HepG2 (cell line): ENCODE data around the gene HDAC4. TPM values are rescaled to one million over a fixed set of nuclear protein-coding genes. Genes with fewer than 3 reads are reported as not detected.

Source experiments
- ATAC-seq: fragments of 200-7000 bp; cut with Tn5 transposase; 3 replicates; pipeline ENCODE4 v1.9.1; 2020; ENCODE audit warnings: mild to moderate bottlenecking, moderate library complexity
- BruUV-seq: library from RNA; stranded (reverse); fragments of 400-500 nt; replicated peaks from 2 replicates; lab custom pipeline; 2021; lab: Mats Ljungman, UMichigan
- CTCF ChIA-PET: fragments of 300-600 bp; formaldehyde crosslinking; extraction: SDS; loops from one replicate; lab custom pipeline; 2021; ENCODE audit warnings: low total read pairs, inconsistent platforms, low intra/inter-chr PET ratio; lab: Yijun Ruan, JAX
- POLR2A ChIA-PET: fragments of 350-600 bp; sonication (Branson Sonifier 250); formaldehyde crosslinking; loops from one replicate; lab custom pipeline; 2020; ENCODE audit warnings: antibody characterized with exemption, inconsistent platforms; lab: Yijun Ruan, JAX
- DNase-seq: peaks from one replicate; pipeline ENCODE4 v3.0.0-alpha.2; 2015; ENCODE audit warnings: low spot score
- FAIRE-seq: peaks from 3 replicates; lab custom pipeline; 2011; peaks lifted over from hg19 to GRCh38; lab: Jason Lieb, UNC
- H2AFZ ChIP-seq: one replicate; pipeline ENCODE4 v1.6.1; 2011; ENCODE audit warnings: low read length, inconsistent platforms
- H3K27ac ChIP-seq: fragments of 300-600 bp; 3 replicates; pipeline ENCODE4 v1.8.0; 2011; ENCODE audit warnings: mixed run types, mild to moderate bottlenecking, mixed read lengths, low read length, inconsistent platforms; ENCODE audit not compliant: insufficient read depth; ENCODE audit errors: extremely low read length
- H3K27me3 ChIP-seq, 2 experiments: fragments of 200-600 bp in 1 of 2; 2 replicates in 1 of 2; 3 replicates in 1 of 2; pipeline versions ENCODE4 v1.6.0 to v1.8.0; 2011; ENCODE audit warnings: low read length in 2 of 2, mild to moderate bottlenecking in 2 of 2, moderate library complexity in 2 of 2, inconsistent platforms in 1 of 2; ENCODE audit not compliant: insufficient read depth in 2 of 2, control insufficient read depth in 1 of 2
- H3K36me3 ChIP-seq, 2 experiments: fragments of 200-600 bp in 1 of 2; replicated peaks in 1 of 2; 2 replicates in 1 of 2; 3 replicates in 1 of 2; pipeline versions ENCODE4 v1.5.1 to v1.8.0; 2011; ENCODE audit warnings: low read length in 2 of 2, inconsistent platforms in 1 of 2; ENCODE audit not compliant: insufficient read depth in 2 of 2, control insufficient read depth in 1 of 2
- H3K4me1 ChIP-seq: 2 replicates; pipeline ENCODE4 v1.5.1; 2012; ENCODE audit warnings: low read length, inconsistent platforms; ENCODE audit not compliant: insufficient read depth
- H3K4me2 ChIP-seq: 2 replicates; pipeline ENCODE4 v1.6.0; 2011; ENCODE audit warnings: low read depth, low read length, inconsistent platforms
- H3K4me3 ChIP-seq, 3 experiments: fragments of 200-600 bp in 1 of 3; sonication (generic), shearing (Covaris generic) in 1 of 3; replicated peaks in 1 of 3; 2 replicates each; pipeline ENCODE4 v1.5.1; 2011 to 2016; ENCODE audit warnings: low read length in 3 of 3, inconsistent platforms in 2 of 3, low read depth in 2 of 3, mild to moderate bottlenecking in 2 of 3, control low read depth in 1 of 3, mixed read lengths in 1 of 3; ENCODE audit not compliant: insufficient read depth in 1 of 3
- H3K79me2 ChIP-seq: one replicate; pipeline ENCODE4 v1.6.1; 2011; ENCODE audit warnings: low read length, inconsistent platforms; ENCODE audit not compliant: insufficient read depth
- H3K9ac ChIP-seq: 2 replicates; pipeline ENCODE4 v1.6.0; 2011; ENCODE audit warnings: mild to moderate bottlenecking, low read depth, low read length, inconsistent platforms; ENCODE audit not compliant: insufficient read depth
- H3K9me3 ChIP-seq: 2 replicates; pipeline ENCODE4 v1.5.1; 2012; ENCODE audit warnings: mild to moderate bottlenecking, low read length
- H4K20me1 ChIP-seq: 2 replicates; pipeline ENCODE4 v1.6.0; 2011; ENCODE audit warnings: inconsistent platforms, mild to moderate bottlenecking, low read length, moderate library complexity; ENCODE audit not compliant: insufficient read depth
- ATAD3A ChIP-seq: sonication (generic); formaldehyde crosslinking; IDR thresholded peaks from 2 replicates; pipeline ENCODE4 v1.4.0; 2020; ENCODE audit warnings: missing genetic modification reagents
- CC2D1A ChIP-seq: sonication (generic); formaldehyde crosslinking; IDR thresholded peaks from 2 replicates; pipeline ENCODE4 v1.8.1; 2023; ENCODE audit warnings: mild to moderate bottlenecking, missing genetic modification reagents
- MTA3 ChIP-seq: sonication (generic); formaldehyde crosslinking; IDR thresholded peaks from 2 replicates; pipeline ENCODE4 v1.4.0; 2020; ENCODE audit warnings: missing genetic modification reagents
- SNRNP70 ChIP-seq: fragments of 200-400 bp; formaldehyde crosslinking; IDR thresholded peaks from 2 replicates; pipeline ENCODE4 v1.6.1; 2017; ENCODE audit warnings: mild to moderate bottlenecking, low read depth, low read length, moderate library complexity
- ZBTB7B ChIP-seq: sonication (generic); formaldehyde crosslinking; IDR thresholded peaks from 2 replicates; pipeline ENCODE4 v1.4.0; 2020; ENCODE audit warnings: missing genetic modification reagents
- ZFP36 ChIP-seq: fragments of 150-350 bp; IDR thresholded peaks from 2 replicates; pipeline ENCODE4 v1.6.1; 2018; ENCODE audit warnings: borderline replicate concordance, low read length, low read depth; ENCODE audit not compliant: partially characterized antibody
- ZFX ChIP-seq: sonication (generic); formaldehyde crosslinking; IDR thresholded peaks from 2 replicates; pipeline ENCODE4 v1.4.0; 2020; ENCODE audit warnings: mild to moderate bottlenecking, low read depth, missing genetic modification reagents, moderate library complexity
- ZNF101 ChIP-seq: sonication (generic); formaldehyde crosslinking; IDR thresholded peaks from 2 replicates; pipeline ENCODE4 v1.4.0; 2020; ENCODE audit warnings: mild to moderate bottlenecking, low read depth, missing genetic modification reagents, borderline replicate concordance
- ZNF883 ChIP-seq: sonication (generic); formaldehyde crosslinking; IDR thresholded peaks from 2 replicates; pipeline ENCODE4 v1.5.1; 2020; ENCODE audit warnings: mild to moderate bottlenecking, missing genetic modification reagents; ENCODE audit errors: not compliant biosample characterization
- WGBS: methylation state at CpG from one replicate; pipeline ENCODE4 v1.1.6; 2017; ENCODE audit warnings: low lambda C conversion rate; 5-methylcytosine and 5-hydroxymethylcytosine counted together
- in situ Hi-C: cut with HindIII; loops from 2 replicates; pipeline ENCODE4 v1.10.0; 2017; ENCODE audit warnings: low pct_unique_long_range_greater_than_20kb; ENCODE audit not compliant: extremely low pct_ligation_motif_present
- intact Hi-C: fragments of 100-400 bp; cut with micrococcal nuclease; formaldehyde crosslinking; loops from one replicate; pipeline ENCODE4 v1.10.0; 2022; ENCODE audit not compliant: unreplicated experiment
- polyA plus RNA-seq, 8 experiments: library from polyadenylated mRNA; depleted of rRNA in 3 of 8; stranded (reverse) in 7 of 8; unstranded in 1 of 8; fragments of >200 nt; fragmentation: Illumina TruSeq in 4 of 8; extraction: Trizol in 4 of 8; gene quantifications; 2 replicates each; pipeline versions ENCODE4 v1.2.1 to v1.2.3, GENCODE V29; 2011 to 2016; ENCODE audit warnings: low read depth in 4 of 8, missing spikeins in 1 of 8, mixed read lengths in 1 of 8; ENCODE audit not compliant: insufficient read depth in 1 of 8
- total RNA-seq, 5 experiments: library from RNA; depleted of rRNA; stranded (reverse); fragments of >200 nt; fragmentation: Illumina TruSeq; extraction: Trizol; gene quantifications; 2 replicates each; pipeline ENCODE4 v1.2.3, GENCODE V29; 2016; ENCODE audit warnings: low read depth in 1 of 5
- TF ChIP-seq, protein P1 (sequence below): sonication (generic); formaldehyde crosslinking; IDR thresholded peaks from 2 replicates; pipeline ENCODE4 v1.5.0; 2020; ENCODE audit warnings: mild to moderate bottlenecking, missing genetic modification reagents

Gene HDAC4
- total and polyA plus RNA-seq, 2 of the 13 experiments (the other 11 are each of a cell fraction or from before 2014, with no cell fraction given) = 10.1 to 11.5 TPM

DNA sequence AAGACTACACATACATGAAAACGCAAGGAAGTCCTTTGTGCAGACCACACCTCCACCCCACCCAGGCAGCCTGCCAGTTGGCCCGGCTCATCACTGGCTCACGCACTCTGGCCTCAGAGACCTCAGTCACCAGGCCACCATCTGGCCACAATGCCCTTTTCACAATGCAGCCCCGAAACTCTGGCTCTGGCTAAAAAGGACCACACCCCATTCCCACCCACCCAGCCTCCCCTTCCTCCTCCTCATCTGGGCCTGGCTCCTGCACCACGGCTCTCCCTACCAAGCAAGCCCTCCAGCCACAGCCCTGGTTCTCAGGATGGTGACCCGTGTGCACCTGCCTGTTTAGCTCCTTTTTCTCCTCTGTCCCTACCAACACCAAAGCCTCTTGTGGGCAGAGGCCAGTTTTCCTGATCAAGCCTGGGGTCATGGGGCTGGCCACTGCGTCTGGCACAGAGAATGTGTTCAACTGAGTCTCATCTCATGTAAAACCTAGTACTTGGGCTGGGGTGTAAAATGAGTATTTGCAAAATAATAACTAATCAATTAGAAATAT lies 7.4 kb downstream of the HDAC4 start:
- TF ChIP-seq ZNF101 (CRISPR knock-in tag) (no peak), ZFP36 (no peak), ZFX (CRISPR knock-in tag) (no peak)
- in situ Hi-C loops (no loop called here), intact Hi-C loops (no loop called here)
- Histone ChIP-seq H3K36me3 (peaks cover 4 to 5% of the 10 kb centered on the region in 2 experiments; a peak in 2 of 5 replicates), H3K9ac (no peak overlapping the region), H3K9me3 (no peaks in the 10 kb centered on the region), H3K4me1 (peaks cover 28% of the 10 kb centered on the region), H3K79me2 (peaks cover 84% of the 10 kb centered on the region), H4K20me1 (peaks cover 60% of the 10 kb centered on the region), H2AFZ (no peak overlapping the region), H3K4me3 (no peak overlapping the region), H3K27ac (no peak overlapping the region), H3K4me2 (no peak overlapping the region), H3K27me3 (no peaks in the 10 kb centered on the region)
- DNase-seq = no peak
- no TSS peak for BruUV-seq
- no peak for FAIRE-seq
- 94% methylated on average over 7 of the region's 7 CpGs for WGBS
- ChIA-PET POLR2A (interaction anchor here (5.1 kb wide), 1 partner anchor 8 kb away, joined by 20 read pairs; the partner anchor contains the start of gene HDAC4), CTCF (no interaction called here)
- no peak for ATAC-seq

DNA sequence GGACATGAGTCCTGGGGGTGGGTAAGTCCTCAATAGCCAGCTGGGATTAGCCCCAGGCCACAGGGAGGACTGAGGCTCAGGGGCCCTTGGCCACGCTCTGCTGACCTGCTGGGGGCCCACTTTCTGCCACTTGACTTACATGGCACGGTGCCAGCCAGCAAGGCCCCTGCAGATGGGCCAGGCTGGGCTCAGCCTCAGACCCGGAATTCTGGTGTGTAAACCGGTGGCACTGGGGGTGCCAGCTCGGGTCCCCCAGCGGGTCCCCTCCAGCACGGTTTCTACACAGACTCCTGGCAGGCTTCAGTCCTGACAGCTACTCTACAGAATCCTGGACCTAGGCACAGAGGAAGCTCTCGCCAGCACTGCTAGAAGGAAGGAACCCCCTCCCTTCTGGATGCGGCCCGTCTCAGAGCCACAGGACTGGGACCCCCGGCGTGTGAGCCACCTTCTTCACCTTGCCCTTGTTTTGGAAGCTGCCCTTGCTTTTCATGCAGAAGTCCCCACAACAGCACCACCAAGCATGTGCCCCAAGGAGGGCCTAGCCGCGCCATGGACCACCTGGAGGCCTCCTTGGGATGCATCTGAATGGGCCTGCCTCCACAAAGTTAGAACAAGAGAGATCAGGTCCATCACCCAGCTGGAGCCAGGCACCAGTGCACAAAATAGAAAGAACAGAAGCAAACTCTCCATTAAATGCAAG lies 8.0 kb downstream of the HDAC4 start:
- H3K27me3 ChIP-seq = no peaks in the 10 kb centered on the region
- 97% methylated on average over 7 of the region's 14 CpGs for WGBS
- ATAC-seq = no peak
- no peak for FAIRE-seq
- no peaks in the 10 kb centered on the region for H3K9me3 ChIP-seq
- CTCF ChIA-PET = no interaction called here
- no TSS peak for BruUV-seq
- in situ Hi-C loops = no loop called here
- peaks cover 83% of the 10 kb centered on the region for H3K79me2 ChIP-seq
- H4K20me1 ChIP-seq = peaks cover 54% of the 10 kb centered on the region
- no peak overlapping the region for H3K4me2 ChIP-seq
- no peak overlapping the region for H3K4me3 ChIP-seq
- H3K4me1 ChIP-seq = peaks cover 22% of the 10 kb centered on the region; the same call in 1 of the 2 replicates
- intact Hi-C loops = no loop called here
- H3K9ac ChIP-seq = no peak overlapping the region
- POLR2A ChIA-PET = interaction anchor here (5.1 kb wide), 1 partner anchor 8 kb away, joined by 20 read pairs; the partner anchor contains the start of gene HDAC4
- no peak overlapping the region for H2AFZ ChIP-seq
- no peak overlapping the region for H3K27ac ChIP-seq
- no peak for DNase-seq
- H3K36me3 ChIP-seq = peaks cover 4 to 5% of the 10 kb centered on the region in 2 experiments; a peak in 2 of 5 replicates
- TF ChIP-seq MTA3 (CRISPR knock-in tag) = no peak
- no peak for TF ChIP-seq SNRNP70
- TF ChIP-seq ZNF883 = no peak
- no peak for TF ChIP-seq ATAD3A
- TF ChIP-seq ZBTB7B (CRISPR knock-in tag) = no peak
- TF ChIP-seq, protein P1, sequence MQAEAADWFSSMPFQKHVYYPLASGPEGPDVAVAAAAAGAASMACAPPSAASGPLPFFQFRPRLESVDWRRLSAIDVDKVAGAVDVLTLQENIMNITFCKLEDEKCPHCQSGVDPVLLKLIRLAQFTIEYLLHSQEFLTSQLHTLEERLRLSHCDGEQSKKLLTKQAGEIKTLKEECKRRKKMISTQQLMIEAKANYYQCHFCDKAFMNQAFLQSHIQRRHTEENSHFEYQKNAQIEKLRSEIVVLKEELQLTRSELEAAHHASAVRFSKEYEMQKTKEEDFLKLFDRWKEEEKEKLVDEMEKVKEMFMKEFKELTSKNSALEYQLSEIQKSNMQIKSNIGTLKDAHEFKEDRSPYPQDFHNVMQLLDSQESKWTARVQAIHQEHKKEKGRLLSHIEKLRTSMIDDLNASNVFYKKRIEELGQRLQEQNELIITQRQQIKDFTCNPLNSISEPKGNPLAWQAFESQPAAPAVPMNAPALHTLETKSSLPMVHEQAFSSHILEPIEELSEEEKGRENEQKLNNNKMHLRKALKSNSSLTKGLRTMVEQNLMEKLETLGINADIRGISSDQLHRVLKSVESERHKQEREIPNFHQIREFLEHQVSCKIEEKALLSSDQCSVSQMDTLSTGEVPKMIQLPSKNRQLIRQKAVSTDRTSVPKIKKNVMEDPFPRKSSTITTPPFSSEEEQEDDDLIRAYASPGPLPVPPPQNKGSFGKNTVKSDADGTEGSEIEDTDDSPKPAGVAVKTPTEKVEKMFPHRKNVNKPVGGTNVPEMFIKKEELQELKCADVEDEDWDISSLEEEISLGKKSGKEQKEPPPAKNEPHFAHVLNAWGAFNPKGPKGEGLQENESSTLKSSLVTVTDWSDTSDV (CRISPR knock-in tag) = no peak
- no peak for TF ChIP-seq CC2D1A (CRISPR knock-in tag)
